K562 (cell line): ENCODE measurements around the gene SLC26A5. TPM values are rescaled to one million over a fixed set of nuclear protein-coding genes. Genes with fewer than 3 reads are reported as not detected.

ENCODE experiments used
- CTBP1 ChIP-seq: fragments of 450-650 bp; IDR thresholded peaks from 2 replicates; pipeline ENCODE4 v1.6.1; 2016; ENCODE audit warnings: borderline replicate concordance
- MECOM ChIP-seq: fragments of 250-450 bp; sonication (Bioruptor Pico); IDR thresholded peaks from 2 replicates; pipeline ENCODE4 v1.8.0; 2022; ENCODE audit warnings: inconsistent platforms
- SMARCC2 ChIP-seq: fragments of 450-650 bp; IDR thresholded peaks from 2 replicates; pipeline ENCODE4 v1.6.1; 2017; ENCODE audit warnings: antibody characterized with exemption, moderate library complexity, mild to moderate bottlenecking, low read depth
- U2AF2 ChIP-seq: fragments of 200-400 bp; formaldehyde crosslinking; optimal IDR thresholded peaks from 2 replicates; pipeline ENCODE3; 2017; ENCODE audit warnings: low read depth, mild to moderate bottlenecking, low read length
- ZNF384 ChIP-seq: IDR thresholded peaks from 2 replicates; pipeline ENCODE4 v1.6.1; 2012; ENCODE audit warnings: low read depth, low read length, improper control_type of control experiment
- ZNF41 ChIP-seq: fragments of 250-450 bp; sonication (Bioruptor Pico); conservative IDR thresholded peaks from 2 replicates; pipeline ENCODE4 v1.4.0; 2020; ENCODE audit warnings: mild to moderate bottlenecking
- polyA plus RNA-seq, 8 experiments: library from polyadenylated mRNA; depleted of rRNA in 4 of 8; stranded (reverse) in 5 of 8; unstranded in 3 of 8; fragments of >200 nt; fragmentation: Nextera tagmentation in 2 of 8; fragmentation: Illumina TruSeq in 1 of 8; extraction: Ambion mirVana in 2 of 8; extraction: Trizol in 1 of 8; gene quantifications; 2 replicates each; pipeline versions ENCODE4 v1.2.1 to v1.2.3, GENCODE V29; 2011 to 2014; ENCODE audit warnings: inconsistent platforms in 1 of 8, missing spikeins in 1 of 8
- total RNA-seq, 7 experiments: library from RNA; depleted of rRNA in 6 of 7; stranded (reverse); fragments of >200 nt in 6 of 7; fragmentation: Illumina TruSeq in 2 of 7; extraction: Trizol in 2 of 7; gene quantifications; 2 replicates each; pipeline versions ENCODE4 v1.2.1 to v1.2.3, GENCODE V29; 2011 to 2021; ENCODE audit warnings: low replicate concordance in 1 of 7
- TF ChIP-seq, protein P1 (sequence below): fragments of 450-650 bp; IDR thresholded peaks from 2 replicates; pipeline ENCODE4 v1.6.1; 2016; ENCODE audit warnings: borderline replicate concordance
- TF ChIP-seq, protein P2 (sequence below): fragments of 450-650 bp; IDR thresholded peaks from 2 replicates; pipeline ENCODE4 v1.7.0; 2016; ENCODE audit warnings: borderline replicate concordance
- TF ChIP-seq, protein P3 (sequence below): fragments of 200-600 bp; sonication (generic); IDR thresholded peaks from one replicate; pipeline ENCODE4 v1.6.1; 2012; ENCODE audit warnings: mild to moderate bottlenecking, low read depth, low read length, inconsistent platforms
- TF ChIP-seq, protein P4 (sequence below): fragments of 450-650 bp; formaldehyde crosslinking; conservative IDR thresholded peaks from 2 replicates; pipeline ENCODE4 v1.4.0; 2022; ENCODE audit warnings: mild to moderate bottlenecking, missing genetic modification characterization

Gene SLC26A5
- total and polyA plus RNA-seq, 9 of the 15 experiments (the other 6 are each of a cell fraction or from before 2014, with no cell fraction given): not detected

DNA sequence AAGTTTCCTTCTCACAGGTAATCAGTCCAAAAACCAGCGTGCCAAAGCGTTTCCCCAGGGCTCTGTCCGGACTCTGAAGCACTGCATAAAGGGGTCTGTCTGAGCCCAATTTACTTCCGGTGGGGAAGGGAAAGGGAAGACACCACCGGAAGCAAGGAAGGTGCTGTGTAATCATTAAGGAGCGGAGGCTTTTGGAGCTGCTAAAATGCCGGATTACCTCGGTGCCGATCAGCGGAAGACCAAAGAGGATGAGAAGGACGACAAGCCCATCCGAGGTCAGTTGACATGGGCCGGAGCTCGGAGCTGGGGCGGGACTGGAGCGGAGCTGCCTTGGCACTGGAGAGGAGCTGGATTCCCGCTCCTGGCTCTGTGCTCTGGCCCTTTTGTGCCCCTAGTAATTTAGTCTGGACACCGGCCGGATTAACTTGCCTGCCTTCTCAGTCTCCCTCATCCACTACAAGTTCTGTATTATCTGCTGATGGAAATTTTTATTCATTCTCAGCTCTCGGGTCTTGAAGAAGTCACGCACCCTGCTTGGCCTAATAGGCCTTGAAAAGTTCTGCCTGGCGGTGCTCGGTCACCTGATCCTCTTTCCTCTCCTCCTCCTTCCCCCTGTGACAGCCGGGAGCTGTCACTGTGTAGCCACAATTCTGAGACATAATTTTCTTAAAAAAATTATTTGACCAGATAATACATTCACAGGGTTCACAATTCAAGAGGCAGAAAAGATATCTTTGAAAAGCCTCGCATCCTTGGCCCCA is 98.3 kb downstream of the SLC26A5 start, which contains the start of gene PSMC2 (continued):
- TF ChIP-seq, protein P1, sequence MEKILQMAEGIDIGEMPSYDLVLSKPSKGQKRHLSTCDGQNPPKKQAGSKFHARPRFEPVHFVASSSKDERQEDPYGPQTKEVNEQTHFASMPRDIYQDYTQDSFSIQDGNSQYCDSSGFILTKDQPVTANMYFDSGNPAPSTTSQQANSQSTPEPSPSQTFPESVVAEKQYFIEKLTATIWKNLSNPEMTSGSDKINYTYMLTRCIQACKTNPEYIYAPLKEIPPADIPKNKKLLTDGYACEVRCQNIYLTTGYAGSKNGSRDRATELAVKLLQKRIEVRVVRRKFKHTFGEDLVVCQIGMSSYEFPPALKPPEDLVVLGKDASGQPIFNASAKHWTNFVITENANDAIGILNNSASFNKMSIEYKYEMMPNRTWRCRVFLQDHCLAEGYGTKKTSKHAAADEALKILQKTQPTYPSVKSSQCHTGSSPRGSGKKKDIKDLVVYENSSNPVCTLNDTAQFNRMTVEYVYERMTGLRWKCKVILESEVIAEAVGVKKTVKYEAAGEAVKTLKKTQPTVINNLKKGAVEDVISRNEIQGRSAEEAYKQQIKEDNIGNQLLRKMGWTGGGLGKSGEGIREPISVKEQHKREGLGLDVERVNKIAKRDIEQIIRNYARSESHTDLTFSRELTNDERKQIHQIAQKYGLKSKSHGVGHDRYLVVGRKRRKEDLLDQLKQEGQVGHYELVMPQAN: peak; percentile 94
- TF ChIP-seq CTBP1 (peak; percentile 48; the same call in 1 of the 2 replicates), MECOM (no peak), U2AF2 (no peak), ZNF384 (peak; percentile 18; the same call in 1 of the 2 replicates), SMARCC2 (no peak), ZNF41 (CRISPR knock-in tag) (no peak)
- TF ChIP-seq, protein P2, sequence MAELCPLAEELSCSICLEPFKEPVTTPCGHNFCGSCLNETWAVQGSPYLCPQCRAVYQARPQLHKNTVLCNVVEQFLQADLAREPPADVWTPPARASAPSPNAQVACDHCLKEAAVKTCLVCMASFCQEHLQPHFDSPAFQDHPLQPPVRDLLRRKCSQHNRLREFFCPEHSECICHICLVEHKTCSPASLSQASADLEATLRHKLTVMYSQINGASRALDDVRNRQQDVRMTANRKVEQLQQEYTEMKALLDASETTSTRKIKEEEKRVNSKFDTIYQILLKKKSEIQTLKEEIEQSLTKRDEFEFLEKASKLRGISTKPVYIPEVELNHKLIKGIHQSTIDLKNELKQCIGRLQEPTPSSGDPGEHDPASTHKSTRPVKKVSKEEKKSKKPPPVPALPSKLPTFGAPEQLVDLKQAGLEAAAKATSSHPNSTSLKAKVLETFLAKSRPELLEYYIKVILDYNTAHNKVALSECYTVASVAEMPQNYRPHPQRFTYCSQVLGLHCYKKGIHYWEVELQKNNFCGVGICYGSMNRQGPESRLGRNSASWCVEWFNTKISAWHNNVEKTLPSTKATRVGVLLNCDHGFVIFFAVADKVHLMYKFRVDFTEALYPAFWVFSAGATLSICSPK: no peak
- TF ChIP-seq, protein P3, sequence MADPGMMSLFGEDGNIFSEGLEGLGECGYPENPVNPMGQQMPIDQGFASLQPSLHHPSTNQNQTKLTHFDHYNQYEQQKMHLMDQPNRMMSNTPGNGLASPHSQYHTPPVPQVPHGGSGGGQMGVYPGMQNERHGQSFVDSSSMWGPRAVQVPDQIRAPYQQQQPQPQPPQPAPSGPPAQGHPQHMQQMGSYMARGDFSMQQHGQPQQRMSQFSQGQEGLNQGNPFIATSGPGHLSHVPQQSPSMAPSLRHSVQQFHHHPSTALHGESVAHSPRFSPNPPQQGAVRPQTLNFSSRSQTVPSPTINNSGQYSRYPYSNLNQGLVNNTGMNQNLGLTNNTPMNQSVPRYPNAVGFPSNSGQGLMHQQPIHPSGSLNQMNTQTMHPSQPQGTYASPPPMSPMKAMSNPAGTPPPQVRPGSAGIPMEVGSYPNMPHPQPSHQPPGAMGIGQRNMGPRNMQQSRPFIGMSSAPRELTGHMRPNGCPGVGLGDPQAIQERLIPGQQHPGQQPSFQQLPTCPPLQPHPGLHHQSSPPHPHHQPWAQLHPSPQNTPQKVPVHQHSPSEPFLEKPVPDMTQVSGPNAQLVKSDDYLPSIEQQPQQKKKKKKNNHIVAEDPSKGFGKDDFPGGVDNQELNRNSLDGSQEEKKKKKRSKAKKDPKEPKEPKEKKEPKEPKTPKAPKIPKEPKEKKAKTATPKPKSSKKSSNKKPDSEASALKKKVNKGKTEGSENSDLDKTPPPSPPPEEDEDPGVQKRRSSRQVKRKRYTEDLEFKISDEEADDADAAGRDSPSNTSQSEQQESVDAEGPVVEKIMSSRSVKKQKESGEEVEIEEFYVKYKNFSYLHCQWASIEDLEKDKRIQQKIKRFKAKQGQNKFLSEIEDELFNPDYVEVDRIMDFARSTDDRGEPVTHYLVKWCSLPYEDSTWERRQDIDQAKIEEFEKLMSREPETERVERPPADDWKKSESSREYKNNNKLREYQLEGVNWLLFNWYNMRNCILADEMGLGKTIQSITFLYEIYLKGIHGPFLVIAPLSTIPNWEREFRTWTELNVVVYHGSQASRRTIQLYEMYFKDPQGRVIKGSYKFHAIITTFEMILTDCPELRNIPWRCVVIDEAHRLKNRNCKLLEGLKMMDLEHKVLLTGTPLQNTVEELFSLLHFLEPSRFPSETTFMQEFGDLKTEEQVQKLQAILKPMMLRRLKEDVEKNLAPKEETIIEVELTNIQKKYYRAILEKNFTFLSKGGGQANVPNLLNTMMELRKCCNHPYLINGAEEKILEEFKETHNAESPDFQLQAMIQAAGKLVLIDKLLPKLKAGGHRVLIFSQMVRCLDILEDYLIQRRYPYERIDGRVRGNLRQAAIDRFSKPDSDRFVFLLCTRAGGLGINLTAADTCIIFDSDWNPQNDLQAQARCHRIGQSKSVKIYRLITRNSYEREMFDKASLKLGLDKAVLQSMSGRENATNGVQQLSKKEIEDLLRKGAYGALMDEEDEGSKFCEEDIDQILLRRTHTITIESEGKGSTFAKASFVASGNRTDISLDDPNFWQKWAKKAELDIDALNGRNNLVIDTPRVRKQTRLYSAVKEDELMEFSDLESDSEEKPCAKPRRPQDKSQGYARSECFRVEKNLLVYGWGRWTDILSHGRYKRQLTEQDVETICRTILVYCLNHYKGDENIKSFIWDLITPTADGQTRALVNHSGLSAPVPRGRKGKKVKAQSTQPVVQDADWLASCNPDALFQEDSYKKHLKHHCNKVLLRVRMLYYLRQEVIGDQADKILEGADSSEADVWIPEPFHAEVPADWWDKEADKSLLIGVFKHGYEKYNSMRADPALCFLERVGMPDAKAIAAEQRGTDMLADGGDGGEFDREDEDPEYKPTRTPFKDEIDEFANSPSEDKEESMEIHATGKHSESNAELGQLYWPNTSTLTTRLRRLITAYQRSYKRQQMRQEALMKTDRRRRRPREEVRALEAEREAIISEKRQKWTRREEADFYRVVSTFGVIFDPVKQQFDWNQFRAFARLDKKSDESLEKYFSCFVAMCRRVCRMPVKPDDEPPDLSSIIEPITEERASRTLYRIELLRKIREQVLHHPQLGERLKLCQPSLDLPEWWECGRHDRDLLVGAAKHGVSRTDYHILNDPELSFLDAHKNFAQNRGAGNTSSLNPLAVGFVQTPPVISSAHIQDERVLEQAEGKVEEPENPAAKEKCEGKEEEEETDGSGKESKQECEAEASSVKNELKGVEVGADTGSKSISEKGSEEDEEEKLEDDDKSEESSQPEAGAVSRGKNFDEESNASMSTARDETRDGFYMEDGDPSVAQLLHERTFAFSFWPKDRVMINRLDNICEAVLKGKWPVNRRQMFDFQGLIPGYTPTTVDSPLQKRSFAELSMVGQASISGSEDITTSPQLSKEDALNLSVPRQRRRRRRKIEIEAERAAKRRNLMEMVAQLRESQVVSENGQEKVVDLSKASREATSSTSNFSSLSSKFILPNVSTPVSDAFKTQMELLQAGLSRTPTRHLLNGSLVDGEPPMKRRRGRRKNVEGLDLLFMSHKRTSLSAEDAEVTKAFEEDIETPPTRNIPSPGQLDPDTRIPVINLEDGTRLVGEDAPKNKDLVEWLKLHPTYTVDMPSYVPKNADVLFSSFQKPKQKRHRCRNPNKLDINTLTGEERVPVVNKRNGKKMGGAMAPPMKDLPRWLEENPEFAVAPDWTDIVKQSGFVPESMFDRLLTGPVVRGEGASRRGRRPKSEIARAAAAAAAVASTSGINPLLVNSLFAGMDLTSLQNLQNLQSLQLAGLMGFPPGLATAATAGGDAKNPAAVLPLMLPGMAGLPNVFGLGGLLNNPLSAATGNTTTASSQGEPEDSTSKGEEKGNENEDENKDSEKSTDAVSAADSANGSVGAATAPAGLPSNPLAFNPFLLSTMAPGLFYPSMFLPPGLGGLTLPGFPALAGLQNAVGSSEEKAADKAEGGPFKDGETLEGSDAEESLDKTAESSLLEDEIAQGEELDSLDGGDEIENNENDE: no peak
- TF ChIP-seq, protein P4, sequence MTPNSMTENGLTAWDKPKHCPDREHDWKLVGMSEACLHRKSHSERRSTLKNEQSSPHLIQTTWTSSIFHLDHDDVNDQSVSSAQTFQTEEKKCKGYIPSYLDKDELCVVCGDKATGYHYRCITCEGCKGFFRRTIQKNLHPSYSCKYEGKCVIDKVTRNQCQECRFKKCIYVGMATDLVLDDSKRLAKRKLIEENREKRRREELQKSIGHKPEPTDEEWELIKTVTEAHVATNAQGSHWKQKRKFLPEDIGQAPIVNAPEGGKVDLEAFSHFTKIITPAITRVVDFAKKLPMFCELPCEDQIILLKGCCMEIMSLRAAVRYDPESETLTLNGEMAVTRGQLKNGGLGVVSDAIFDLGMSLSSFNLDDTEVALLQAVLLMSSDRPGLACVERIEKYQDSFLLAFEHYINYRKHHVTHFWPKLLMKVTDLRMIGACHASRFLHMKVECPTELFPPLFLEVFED (CRISPR knock-in tag): no peak
